ENCODE data around the gene NDRG3. TPM values are rescaled to one million over a fixed set of nuclear protein-coding genes. Genes with fewer than 3 reads are reported as not detected.

Gene NDRG3
- total RNA-seq, 1 experiment from 2014 or later: 55.6 TPM

DNA sequence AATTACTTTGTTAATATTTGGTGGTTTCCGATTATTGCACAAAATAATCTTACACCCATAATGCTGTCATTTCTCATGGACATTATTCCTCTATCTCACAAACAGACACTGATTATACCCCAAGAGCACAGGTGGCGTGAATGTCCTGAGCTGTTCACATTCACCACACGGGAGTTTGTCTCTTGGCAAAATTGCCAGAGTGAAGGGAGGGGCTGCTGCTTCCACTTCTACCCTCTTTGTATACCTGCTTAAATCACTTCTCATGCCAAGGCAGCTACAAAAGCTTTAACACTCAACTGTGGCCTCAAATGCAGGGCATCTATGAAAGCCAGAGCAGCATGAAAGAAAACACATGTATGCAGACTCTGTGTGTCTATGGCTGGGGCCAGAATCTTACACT lies 58.0 kb downstream of the NDRG3 start:
- POLR2A ChIA-PET (ENCODE audit: unreplicated experiment): no interaction called here
- Histone ChIP-seq H3K36me3 (ENCODE audit: low read depth) (no peaks in the 10 kb centered on the region), H3K79me2 (ENCODE audit: low read depth) (no peaks in the 10 kb centered on the region), H3K9me2 (ENCODE audit: insufficient read depth) (no peaks in the 10 kb centered on the region), H3K27ac (no peak overlapping the region), H4K20me1 (ENCODE audit: insufficient read depth) (no peaks in the 10 kb centered on the region), H3K4me1 (replicated peaks; ENCODE audit: insufficient read depth) (no peaks in the 10 kb centered on the region), H2AFZ (no peak overlapping the region), H3K9me3 (ENCODE audit: insufficient read depth, low read depth) (no peaks in the 10 kb centered on the region), H3K4me3 (no peak overlapping the region), H3F3A (ENCODE audit: insufficient read depth, low read depth) (no peaks in the 10 kb centered on the region), H3K27me3 (ENCODE audit: insufficient read depth, low read depth) (no peaks in the 10 kb centered on the region), H3K4me2 (no peak overlapping the region)
- no peak for DNase-seq
- TF ChIP-seq, protein P1, sequence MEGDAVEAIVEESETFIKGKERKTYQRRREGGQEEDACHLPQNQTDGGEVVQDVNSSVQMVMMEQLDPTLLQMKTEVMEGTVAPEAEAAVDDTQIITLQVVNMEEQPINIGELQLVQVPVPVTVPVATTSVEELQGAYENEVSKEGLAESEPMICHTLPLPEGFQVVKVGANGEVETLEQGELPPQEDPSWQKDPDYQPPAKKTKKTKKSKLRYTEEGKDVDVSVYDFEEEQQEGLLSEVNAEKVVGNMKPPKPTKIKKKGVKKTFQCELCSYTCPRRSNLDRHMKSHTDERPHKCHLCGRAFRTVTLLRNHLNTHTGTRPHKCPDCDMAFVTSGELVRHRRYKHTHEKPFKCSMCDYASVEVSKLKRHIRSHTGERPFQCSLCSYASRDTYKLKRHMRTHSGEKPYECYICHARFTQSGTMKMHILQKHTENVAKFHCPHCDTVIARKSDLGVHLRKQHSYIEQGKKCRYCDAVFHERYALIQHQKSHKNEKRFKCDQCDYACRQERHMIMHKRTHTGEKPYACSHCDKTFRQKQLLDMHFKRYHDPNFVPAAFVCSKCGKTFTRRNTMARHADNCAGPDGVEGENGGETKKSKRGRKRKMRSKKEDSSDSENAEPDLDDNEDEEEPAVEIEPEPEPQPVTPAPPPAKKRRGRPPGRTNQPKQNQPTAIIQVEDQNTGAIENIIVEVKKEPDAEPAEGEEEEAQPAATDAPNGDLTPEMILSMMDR (conservative IDR thresholded peaks at IDR 0.05): no peak
- no peak for TF ChIP-seq EZH2 (IDR thresholded peaks at IDR 0.05; ENCODE audit: low read depth)
- BruUV-seq (replicated peaks): no TSS peak
- CTCF ChIA-PET: interaction anchor here (0.6 kb wide), 1 partner anchor 94 kb away, joined by 12 read pairs; no protein-coding TSS in a partner anchor
- intact Hi-C loops (cut with micrococcal nuclease; ENCODE audit: unreplicated experiment): no loop called here

DNA sequence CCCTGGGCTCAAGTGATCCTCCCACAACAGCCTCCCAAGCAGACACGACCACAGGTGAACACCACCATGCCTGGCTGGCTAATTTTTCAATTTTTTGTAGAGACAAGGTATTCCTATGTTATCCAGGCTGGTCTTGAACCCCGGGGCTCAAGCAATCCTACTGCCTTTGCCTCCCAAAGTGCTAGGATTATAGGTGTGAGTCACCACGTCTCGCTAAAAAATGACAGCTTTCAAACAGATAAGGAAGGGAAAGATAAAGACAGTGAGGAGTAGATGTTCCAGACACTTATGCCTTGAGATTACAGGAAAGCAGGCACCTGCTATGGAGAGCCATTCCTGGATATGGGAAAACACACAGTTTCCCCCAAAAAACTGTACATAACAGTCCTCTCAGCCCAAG lies 58.9 kb downstream of the NDRG3 start:
- TF ChIP-seq EZH2 (IDR thresholded peaks at IDR 0.05; ENCODE audit: low read depth): no peak
- TF ChIP-seq, protein P1 (conservative IDR thresholded peaks at IDR 0.05): no peak
- no peak overlapping the region for H2AFZ ChIP-seq
- H3K27me3 ChIP-seq (ENCODE audit: insufficient read depth, low read depth): no peaks in the 10 kb centered on the region
- ChIA-PET POLR2A (ENCODE audit: unreplicated experiment) (no interaction called here), CTCF (no interaction called here)
- intact Hi-C loops (cut with micrococcal nuclease; ENCODE audit: unreplicated experiment): no loop called here
- no peak for DNase-seq
- no TSS peak for BruUV-seq (replicated peaks)
- H3K9me2 ChIP-seq (ENCODE audit: insufficient read depth): no peaks in the 10 kb centered on the region
- H3F3A ChIP-seq (ENCODE audit: insufficient read depth, low read depth): no peaks in the 10 kb centered on the region
- no peak overlapping the region for H3K4me2 ChIP-seq
- H4K20me1 ChIP-seq (ENCODE audit: insufficient read depth): no peaks in the 10 kb centered on the region
- no peak overlapping the region for H3K4me3 ChIP-seq
- no peak overlapping the region for H3K27ac ChIP-seq
- no peaks in the 10 kb centered on the region for H3K9me3 ChIP-seq (ENCODE audit: insufficient read depth, low read depth)
- no peaks in the 10 kb centered on the region for H3K36me3 ChIP-seq (ENCODE audit: low read depth)
- H3K4me1 ChIP-seq (replicated peaks; ENCODE audit: insufficient read depth): no peaks in the 10 kb centered on the region
- no peaks in the 10 kb centered on the region for H3K79me2 ChIP-seq (ENCODE audit: low read depth)

DNA sequence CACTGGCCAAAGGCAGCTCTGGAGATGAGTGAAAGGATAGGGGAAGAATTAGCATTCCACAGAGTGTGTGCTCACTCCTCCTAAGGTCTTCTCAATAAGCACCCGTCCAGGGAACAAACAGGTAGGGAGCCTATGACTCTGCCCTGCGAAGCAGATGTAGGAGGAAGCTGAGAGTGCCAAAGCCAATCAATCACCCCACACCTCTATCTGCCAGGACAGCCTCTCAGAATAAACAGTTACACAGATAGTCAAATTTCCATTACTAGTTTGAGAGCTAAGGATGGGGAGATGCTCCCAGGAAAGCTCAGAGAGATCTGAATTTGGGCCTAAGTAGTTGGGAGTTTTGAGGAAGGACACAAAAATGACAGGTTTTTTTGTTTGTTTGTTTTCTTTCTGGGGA lies 59.4 kb downstream of the NDRG3 start:
- Histone ChIP-seq H3K9me2 (ENCODE audit: insufficient read depth) (no peaks in the 10 kb centered on the region), H3F3A (ENCODE audit: insufficient read depth, low read depth) (no peaks in the 10 kb centered on the region), H4K20me1 (ENCODE audit: insufficient read depth) (no peaks in the 10 kb centered on the region), H3K79me2 (ENCODE audit: low read depth) (no peaks in the 10 kb centered on the region), H3K27ac (no peak overlapping the region), H2AFZ (no peak overlapping the region), H3K4me2 (no peak overlapping the region), H3K9me3 (ENCODE audit: insufficient read depth, low read depth) (no peaks in the 10 kb centered on the region), H3K36me3 (ENCODE audit: low read depth) (no peaks in the 10 kb centered on the region), H3K4me3 (no peak overlapping the region), H3K27me3 (ENCODE audit: insufficient read depth, low read depth) (no peaks in the 10 kb centered on the region), H3K4me1 (replicated peaks; ENCODE audit: insufficient read depth) (no peaks in the 10 kb centered on the region)
- POLR2A ChIA-PET (ENCODE audit: unreplicated experiment): no interaction called here
- CTCF ChIA-PET: no interaction called here
- intact Hi-C loops (cut with micrococcal nuclease; ENCODE audit: unreplicated experiment): no loop called here
- BruUV-seq (replicated peaks): no TSS peak
- TF ChIP-seq, protein P1 (conservative IDR thresholded peaks at IDR 0.05): no peak
- no peak for TF ChIP-seq EZH2 (IDR thresholded peaks at IDR 0.05; ENCODE audit: low read depth)
- DNase-seq: no peak

Measured in PC-9 (cell line).